ENCODE results near the gene DOK6. TPM values are rescaled to one million over a fixed set of nuclear protein-coding genes. Genes with fewer than 3 reads are reported as not detected.

DOK6 gene
- total RNA-seq, 1 donor from 2014 or later: not detected

GRCh38 chr18:69626171-69626570 lies 225.5 kb downstream of the DOK6 start:
- DNase-seq (no peak), ATAC-seq (ENCODE audit: low read depth) (no peak)
- Mint-ChIP-seq H3K36me3 (ENCODE audit: low read depth) (no peaks in the 10 kb centered on the region), H3K4me3 (no peak overlapping the region), H3K27ac (no peak overlapping the region), H3K9me3 (no peaks in the 10 kb centered on the region), H3K4me1 (no peaks in the 10 kb centered on the region), H3K27me3 (no peaks in the 10 kb centered on the region)
- CTCF ChIA-PET: no interaction called here
- TF ChIP-seq CTCF (IDR thresholded peaks at IDR 0.05): no peak
- intact Hi-C loops (cut with micrococcal nuclease): no loop called here
- POLR2A ChIA-PET: no interaction called here

GRCh38 chr18:69626643-69627242 lies 226.1 kb downstream of the DOK6 start:
- TF ChIP-seq CTCF (IDR thresholded peaks at IDR 0.05): no peak
- ATAC-seq (ENCODE audit: low read depth) (no peak), DNase-seq (no peak)
- Mint-ChIP-seq H3K27ac (no peak overlapping the region), H3K4me3 (no peak overlapping the region), H3K27me3 (no peaks in the 10 kb centered on the region), H3K36me3 (ENCODE audit: low read depth) (no peaks in the 10 kb centered on the region), H3K4me1 (no peaks in the 10 kb centered on the region), H3K9me3 (no peaks in the 10 kb centered on the region)
- ChIA-PET CTCF (no interaction called here), POLR2A (no interaction called here)
- intact Hi-C loops (cut with micrococcal nuclease): no loop called here

GRCh38 chr18:69628774-69629359 lies 228.2 kb downstream of the DOK6 start:
- DNase-seq: no peak
- TF ChIP-seq CTCF (IDR thresholded peaks at IDR 0.05): no peak
- Mint-ChIP-seq H3K36me3 (ENCODE audit: low read depth) (no peaks in the 10 kb centered on the region), H3K27ac (no peak overlapping the region), H3K4me1 (no peaks in the 10 kb centered on the region), H3K27me3 (no peaks in the 10 kb centered on the region), H3K4me3 (no peak overlapping the region), H3K9me3 (no peaks in the 10 kb centered on the region)
- intact Hi-C loops (cut with micrococcal nuclease): no loop called here
- no peak for ATAC-seq (ENCODE audit: low read depth)
- ChIA-PET CTCF (no interaction called here), POLR2A (no interaction called here)

- Mint-ChIP-seq H3K36me3 (ENCODE audit: low read depth) (no peaks in the 10 kb centered on the region), H3K27ac (no peak overlapping the region), H3K4me1 (no peaks in the 10 kb centered on the region), H3K4me3 (no peak overlapping the region), H3K9me3 (no peaks in the 10 kb centered on the region), H3K27me3 (no peaks in the 10 kb centered on the region)
- no peak for DNase-seq
- no peak for ATAC-seq (ENCODE audit: low read depth)
- ChIA-PET CTCF (no interaction called here), POLR2A (no interaction called here)
- intact Hi-C loops (cut with micrococcal nuclease): no loop called here
- TF ChIP-seq CTCF (IDR thresholded peaks at IDR 0.05): no peak
These were observed 230.6 kb downstream of the DOK6 start for GRCh38 chr18:69631281-69631680.

- no peaks in the 10 kb centered on the region for H3K27me3 Mint-ChIP-seq
- CTCF ChIA-PET: no interaction called here
- intact Hi-C loops (cut with micrococcal nuclease): loop anchor here (5.0 kb wide), 1 partner anchor 452 kb away; no protein-coding TSS in a partner anchor
- H3K36me3 Mint-ChIP-seq (ENCODE audit: low read depth): no peaks in the 10 kb centered on the region
- ATAC-seq (ENCODE audit: low read depth) (no peak), DNase-seq (no peak)
- no peak overlapping the region for H3K27ac Mint-ChIP-seq
- H3K9me3 Mint-ChIP-seq: no peaks in the 10 kb centered on the region
- TF ChIP-seq CTCF (IDR thresholded peaks at IDR 0.05): no peak
- POLR2A ChIA-PET: no interaction called here
- H3K4me3 Mint-ChIP-seq: no peak overlapping the region
- no peaks in the 10 kb centered on the region for H3K4me1 Mint-ChIP-seq
These were observed 234.8 kb downstream of the DOK6 start for GRCh38 chr18:69635482-69635881.
